Trophoblast cell (in vitro differentiated cells and primary cell): ENCODE results near the gene CUTA.

Experiments used
- DNase-seq, 2 donors: peaks; one replicate each; pipeline ENCODE4 v3.0.0-alpha.2; 2016
- H2AFZ ChIP-seq: 2 replicates; pipeline ENCODE4 v1.6.1; 2013; ENCODE audit warnings: low read length, moderate library complexity, mild to moderate bottlenecking; ENCODE audit not compliant: insufficient read depth, poor library complexity
- H2AK5ac ChIP-seq: 2 replicates; pipeline ENCODE4 v1.6.1; 2013; ENCODE audit warnings: mild to moderate bottlenecking, low read length
- H2BK120ac ChIP-seq: 2 replicates; pipeline ENCODE4 v1.6.1; 2013; ENCODE audit warnings: low read length, mild to moderate bottlenecking, moderate library complexity; ENCODE audit not compliant: insufficient read depth, poor library complexity
- H2BK12ac ChIP-seq: 2 replicates; pipeline ENCODE4 v1.6.1; 2013; ENCODE audit warnings: mild to moderate bottlenecking, low read length, moderate library complexity
- H2BK5ac ChIP-seq: 2 replicates; pipeline ENCODE4 v1.6.1; 2013; ENCODE audit warnings: low read length, low read depth, moderate library complexity, mild to moderate bottlenecking; ENCODE audit not compliant: poor library complexity
- H3K14ac ChIP-seq: 2 replicates; pipeline ENCODE4 v1.6.1; 2013; ENCODE audit warnings: mild to moderate bottlenecking, low read length
- H3K18ac ChIP-seq: 2 replicates; pipeline ENCODE4 v1.6.1; 2013; ENCODE audit warnings: mild to moderate bottlenecking, low read length
- H3K23ac ChIP-seq: 2 replicates; pipeline ENCODE4 v1.6.1; 2013; ENCODE audit warnings: low read length
- H3K27ac ChIP-seq: 2 replicates; pipeline ENCODE4 v1.5.1; 2013; ENCODE audit warnings: low read depth, mild to moderate bottlenecking, inconsistent platforms, low read length, moderate library complexity
- H3K27me3 ChIP-seq: 2 replicates; pipeline ENCODE4 v1.6.1; 2013; ENCODE audit warnings: inconsistent platforms, mild to moderate bottlenecking, low read length, moderate library complexity; ENCODE audit not compliant: insufficient read depth
- H3K36me3 ChIP-seq, 2 experiments: 1 replicate in 1 of 2; 2 replicates in 1 of 2; pipeline ENCODE4 v1.6.1; 2013; ENCODE audit warnings: low read length in 2 of 2, mild to moderate bottlenecking in 2 of 2, moderate library complexity in 1 of 2; ENCODE audit not compliant: insufficient read depth in 2 of 2, control insufficient read depth in 1 of 2
- H3K4ac ChIP-seq: 2 replicates; pipeline ENCODE4 v1.6.1; 2013; ENCODE audit warnings: low read depth, mild to moderate bottlenecking, low read length, moderate library complexity
- H3K4me1 ChIP-seq, 2 experiments: 1 replicate in 1 of 2; 2 replicates in 1 of 2; pipeline ENCODE4 v1.6.1; 2013; ENCODE audit warnings: low read length in 2 of 2, mild to moderate bottlenecking in 2 of 2, moderate library complexity in 1 of 2; ENCODE audit not compliant: insufficient read depth in 2 of 2, control insufficient read depth in 1 of 2
- H3K4me2 ChIP-seq: 2 replicates; pipeline ENCODE4 v1.6.1; 2013; ENCODE audit warnings: inconsistent platforms, mild to moderate bottlenecking, low read length, moderate library complexity
- H3K4me3 ChIP-seq: 2 replicates; pipeline ENCODE4 v1.5.1; 2013; ENCODE audit warnings: mild to moderate bottlenecking, low read depth, low read length, inconsistent platforms
- H3K79me1 ChIP-seq: one replicate; pipeline ENCODE4 v1.6.1; 2013; ENCODE audit warnings: low read length
- H3K79me2 ChIP-seq: 2 replicates; pipeline ENCODE4 v1.6.1; 2013; ENCODE audit warnings: low read length, mild to moderate bottlenecking; ENCODE audit not compliant: control insufficient read depth, insufficient read depth, poor library complexity
- H3K9ac ChIP-seq: 2 replicates; pipeline ENCODE4 v1.6.1; 2013; ENCODE audit warnings: mild to moderate bottlenecking, low read length
- H3K9me3 ChIP-seq: 2 replicates; pipeline ENCODE4 v1.6.1; 2013; ENCODE audit warnings: low read depth, mild to moderate bottlenecking, control low read depth, inconsistent platforms, low read length; ENCODE audit not compliant: insufficient read depth
- H4K12ac ChIP-seq: 2 replicates; pipeline ENCODE4 v1.6.1; 2013; ENCODE audit warnings: low read depth, mild to moderate bottlenecking, low read length, moderate library complexity
- H4K8ac ChIP-seq: 2 replicates; pipeline ENCODE4 v1.6.1; 2013; ENCODE audit warnings: low read depth, mild to moderate bottlenecking, low read length, moderate library complexity
- H4K91ac ChIP-seq: one replicate; pipeline ENCODE4 v1.6.1; 2013; ENCODE audit warnings: low read depth, mild to moderate bottlenecking, low read length, moderate library complexity
- WGBS: extraction: QIAGEN DNeasy Blood & Tissue Kit; methylation state at CpG from one replicate; pipeline ENCODE4 v1.1.7; 2013; ENCODE audit warnings: missing lambda C conversion rate; ENCODE audit not compliant: insufficient read length, insufficient coverage; ENCODE audit errors: extremely low coverage; 5-methylcytosine and 5-hydroxymethylcytosine counted together

Gene CUTA

DNA sequence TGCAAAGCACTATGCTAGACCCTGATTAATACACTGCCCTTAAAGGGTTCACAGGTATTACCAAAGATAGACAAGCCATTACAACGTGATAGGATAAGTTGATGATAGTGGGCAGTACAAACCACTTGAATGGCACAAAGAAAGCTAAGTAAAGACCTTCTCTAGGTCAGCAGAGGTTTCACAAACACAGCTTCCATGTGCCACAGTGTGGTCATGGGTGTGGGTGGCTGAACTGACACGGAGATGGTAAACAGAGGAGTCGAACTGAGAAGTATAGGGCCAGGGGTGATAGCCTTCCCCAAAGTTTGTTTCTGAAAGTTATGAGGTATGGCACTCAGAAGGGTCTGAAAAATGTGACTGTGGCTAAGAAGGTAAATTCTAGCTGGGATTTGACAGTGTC lies 40.8 kb upstream of the CUTA start:
- Histone ChIP-seq H3K79me2 (peaks cover 4% of the 10 kb centered on the region), H3K14ac (no peak overlapping the region), H3K27ac (no peak overlapping the region), H3K4me1 (peaks cover 4% of the 10 kb centered on the region in 2 experiments), H3K18ac (no peak overlapping the region), H4K91ac (no peak overlapping the region), H2BK5ac (no peak overlapping the region), H2AFZ (no peak overlapping the region), H3K23ac (no peak overlapping the region), H4K12ac (no peak overlapping the region), H3K27me3 (no peaks in the 10 kb centered on the region), H3K4me3 (no peak overlapping the region), H3K4me2 (no peak overlapping the region), H4K8ac (no peak overlapping the region), H3K9ac (no peak overlapping the region), H3K4ac (no peak overlapping the region), H3K79me1 (peaks cover 3% of the 10 kb centered on the region), H2AK5ac (no peak overlapping the region), H2BK12ac (no peak overlapping the region), H3K9me3 (no peaks in the 10 kb centered on the region), H2BK120ac (no peak overlapping the region), H3K36me3 (peaks cover 10 to 12% of the 10 kb centered on the region in 2 experiments)
- DNase-seq = no peak
- no CpG with 5 or more reads among the region's 3 CpGs for WGBS

GRCh38 chr6:33456156-33456555 lies 38.2 kb upstream of the CUTA start:
- no peak overlapping the region for H2BK5ac ChIP-seq
- H3K79me1 ChIP-seq = peaks cover 3% of the 10 kb centered on the region
- no peak overlapping the region for H2BK12ac ChIP-seq
- no peak overlapping the region for H2BK120ac ChIP-seq
- H3K79me2 ChIP-seq = peaks cover 4% of the 10 kb centered on the region
- H3K36me3 ChIP-seq = peaks cover 16 to 17% of the 10 kb centered on the region in 2 experiments
- no peak overlapping the region for H3K9ac ChIP-seq
- H3K23ac ChIP-seq = no peak overlapping the region
- no peak overlapping the region for H3K27ac ChIP-seq
- no CpG with 5 or more reads among the region's 12 CpGs for WGBS
- H3K4ac ChIP-seq = no peak overlapping the region
- no peak overlapping the region for H3K14ac ChIP-seq
- no peak overlapping the region for H2AK5ac ChIP-seq
- no peak overlapping the region for H4K91ac ChIP-seq
- no peak overlapping the region for H4K12ac ChIP-seq
- no peak overlapping the region for H3K4me2 ChIP-seq
- H3K4me3 ChIP-seq = no peak overlapping the region
- no peak for DNase-seq
- H3K18ac ChIP-seq = no peak overlapping the region
- no peaks in the 10 kb centered on the region for H3K9me3 ChIP-seq
- H3K27me3 ChIP-seq = no peaks in the 10 kb centered on the region
- H2AFZ ChIP-seq = no peak overlapping the region
- H4K8ac ChIP-seq = no peak overlapping the region
- peaks cover 4 to 7% of the 10 kb centered on the region in 2 experiments for H3K4me1 ChIP-seq

GRCh38 chr6:33455051-33455450 lies 37.1 kb upstream of the CUTA start:
- Histone ChIP-seq H3K9me3 (no peaks in the 10 kb centered on the region), H3K14ac (no peak overlapping the region), H3K27ac (no peak overlapping the region), H3K18ac (no peak overlapping the region), H3K79me2 (peaks cover 4% of the 10 kb centered on the region), H3K9ac (no peak overlapping the region), H3K4me1 (peaks cover 4 to 7% of the 10 kb centered on the region in 2 experiments), H3K4ac (peak overlapping the region; percentile 14), H3K4me2 (peak overlapping the region; percentile 68), H3K79me1 (peaks cover 3% of the 10 kb centered on the region), H3K27me3 (no peaks in the 10 kb centered on the region), H3K4me3 (peak overlapping the region; percentile 89), H3K36me3 (peaks cover 16 to 17% of the 10 kb centered on the region in 2 experiments), H2BK120ac (no peak overlapping the region), H3K23ac (no peak overlapping the region), H4K91ac (no peak overlapping the region), H2AFZ (no peak overlapping the region), H4K12ac (no peak overlapping the region), H4K8ac (peak overlapping the region; percentile 68), H2BK12ac (no peak overlapping the region), H2AK5ac (no peak overlapping the region), H2BK5ac (no peak overlapping the region)
- no peak for DNase-seq
- no CpG with 5 or more reads among the region's 16 CpGs for WGBS

DNA sequence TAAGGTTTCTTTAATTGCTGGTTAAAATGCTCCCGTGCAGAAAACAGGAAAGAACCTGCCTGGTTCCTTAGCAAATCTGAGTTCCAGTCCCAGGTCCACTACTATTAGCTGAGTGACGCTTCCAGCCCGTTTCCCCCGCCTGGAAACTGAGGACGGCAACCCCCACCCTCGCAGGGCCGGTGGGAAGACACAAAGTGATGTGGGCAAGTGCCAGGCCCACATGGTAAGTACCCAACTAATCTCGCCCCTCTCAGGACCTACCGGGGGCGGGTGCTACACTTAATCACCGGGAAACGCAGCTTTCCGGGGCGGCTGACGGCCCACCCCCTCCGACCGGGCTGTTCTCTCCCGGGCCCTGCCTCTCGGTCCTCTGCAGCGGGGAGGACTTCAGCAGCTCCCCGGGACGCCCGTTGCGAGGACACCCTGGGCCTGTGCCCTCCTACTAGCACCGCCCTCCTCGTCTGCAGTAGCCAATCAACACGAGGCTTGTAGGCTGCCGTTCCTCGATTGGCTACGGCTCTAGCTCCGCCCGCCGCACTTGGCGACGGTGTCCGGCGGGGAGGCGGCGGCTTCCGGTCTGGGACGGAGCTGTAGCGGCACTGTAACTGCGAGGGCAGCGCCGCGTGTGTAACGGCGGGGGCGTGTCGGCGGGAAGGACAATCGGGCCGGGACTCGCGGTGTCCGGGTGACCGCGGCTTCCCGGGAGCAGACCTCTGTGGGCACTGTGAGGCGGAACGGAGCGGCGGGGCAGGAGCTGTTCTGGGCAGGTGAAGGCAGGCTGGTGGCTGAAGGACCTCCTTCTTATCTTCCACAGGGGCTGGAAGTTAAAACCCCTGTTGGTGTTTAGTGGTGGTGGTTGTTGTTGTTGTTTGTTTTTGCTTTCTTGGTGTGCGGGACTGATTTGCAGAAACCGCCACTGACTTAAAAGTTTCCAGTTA lies 36.4 kb upstream of the CUTA start, which contains the start of gene ZBTB9:
TSS of gene ZBTB9 (plus strand) at position 568 of the 938 bp plus-strand sequence. CDS start 525 bp downstream, outside the sequence.
- DNase-seq = peak; percentile 97 to 98
- Histone ChIP-seq H2BK5ac (peak within 1 kb of the TSS; percentile 8), H3K79me2 (peaks cover 4% of the 10 kb centered on the region), H3K27me3 (no peaks in the 10 kb centered on the region), H3K4me2 (peak within 1 kb of the TSS; percentile 97), H3K36me3 (peaks cover 19% of the 10 kb centered on the region in 2 experiments), H3K14ac (peak within 1 kb of the TSS; percentile 56), H3K4ac (peak within 1 kb of the TSS; percentile 52), H3K79me1 (peaks cover 3% of the 10 kb centered on the region), H3K4me3 (peak within 1 kb of the TSS; percentile 89), H4K91ac (peak within 1 kb of the TSS; percentile 49), H3K4me1 (peaks cover 4 to 7% of the 10 kb centered on the region in 2 experiments), H4K12ac (peak within 1 kb of the TSS; percentile 34), H3K23ac (no peak within 1 kb of the TSS), H3K27ac (peak within 1 kb of the TSS; percentile 7), H2BK120ac (no peak within 1 kb of the TSS), H2AK5ac (peak within 1 kb of the TSS; percentile 64), H4K8ac (peak within 1 kb of the TSS; percentile 85), H3K18ac (peak within 1 kb of the TSS; percentile 28), H2BK12ac (no peak within 1 kb of the TSS), H3K9me3 (no peaks in the 10 kb centered on the region), H2AFZ (peak within 1 kb of the TSS; percentile 75), H3K9ac (peak within 1 kb of the TSS; percentile 83)
- no CpG with 5 or more reads among the region's 65 CpGs for WGBS
